Gastrocnemius medialis (tissue), 4 donors: ENCODE data around the gene APBA3. TPM values are rescaled to one million over a fixed set of nuclear protein-coding genes. Genes with fewer than 3 reads are reported as not detected.
A peak's percentile ranks its signal among the peaks of the same experiment; 100 is the strongest.

ENCODE experiments used
- ATAC-seq, 2 donors: fragments of 150-250 bp; one replicate each; pipeline ENCODE4 v1.9.1; 2016
- DNase-seq, 2 donors: peaks; one replicate each; pipeline ENCODE4 v3.0.0-alpha.2; 2019
- H3K27ac ChIP-seq, 4 donors: fragments of 200-600 bp; sonication (generic); 1 replicate in 1 of 4; 2 replicates in 3 of 4; pipeline ENCODE4 v1.5.1; 2016 to 2018; ENCODE audit warnings: mild to moderate bottlenecking in 2 of 4, moderate library complexity in 1 of 4
- H3K27me3 ChIP-seq, 3 donors: fragments of 200-600 bp; sonication (generic) in 2 of 3; 1 replicate in 1 of 3; 2 replicates in 2 of 3; pipeline versions ENCODE4 v1.5.1 to v1.6.0; 2016 to 2019; ENCODE audit warnings: mild to moderate bottlenecking in 1 of 3, moderate library complexity in 1 of 3
- H3K36me3 ChIP-seq, 2 donors: fragments of 200-600 bp; sonication (generic) in 1 of 2; one replicate each; pipeline ENCODE4 v1.5.1; 2017 to 2018
- H3K4me1 ChIP-seq, 2 donors: fragments of 200-600 bp; sonication (generic) in 1 of 2; one replicate each; pipeline ENCODE4 v1.5.1; 2016 to 2017; ENCODE audit warnings: mild to moderate bottlenecking in 2 of 2
- H3K4me3 ChIP-seq, 4 donors: fragments of 200-600 bp; sonication (generic) in 3 of 4; 1 replicate in 1 of 4; 2 replicates in 3 of 4; pipeline ENCODE4 v1.5.1; 2016 to 2019; ENCODE audit warnings: mild to moderate bottlenecking in 2 of 4
- H3K9me3 ChIP-seq, 3 donors: fragments of 200-600 bp; sonication (generic) in 2 of 3; 1 replicate in 1 of 3; 2 replicates in 2 of 3; pipeline ENCODE4 v1.5.1; 2016 to 2019
- POLR2A ChIP-seq, 2 donors: fragments of 450-650 bp; IDR thresholded peaks; one replicate each; pipeline ENCODE4 v1.6.1; 2017; ENCODE audit warnings: antibody characterized with exemption in 2 of 2, mild to moderate bottlenecking in 2 of 2, moderate library complexity in 2 of 2
- in situ Hi-C, 4 donors: fragments of 200-750 bp; cut with MboI; loops; one replicate each; pipeline versions ENCODE4 v1.15.0 to v1.8.0; 2017; ENCODE audit warnings: low sequenced_read_pairs in 4 of 4
- intact Hi-C: fragments of 100-400 bp; cut with DNase I; formaldehyde crosslinking; loops from one replicate; pipeline ENCODE4 v1.15.1; 2023; ENCODE audit warnings: low total_unique reads
- total RNA-seq, 4 donors: library from RNA; depleted of rRNA; stranded (reverse); fragments of >200 nt; gene quantifications; one replicate each; pipeline versions ENCODE4 v1.1.0 to v1.2.3, GENCODE V29; 2016
- TF ChIP-seq, protein P1 (sequence below), 5 experiments: fragments of 450-650 bp in 3 of 5; fragments of 200-600 bp in 2 of 5; sonication (generic) in 2 of 5; IDR thresholded peaks in 4 of 5; conservative IDR thresholded peaks in 1 of 5; 1 replicate in 4 of 5; 2 replicates in 1 of 5; pipeline ENCODE4 v1.5.1; 2016 to 2019; ENCODE audit warnings: antibody characterized with exemption in 5 of 5, mild to moderate bottlenecking in 3 of 5, moderate library complexity in 3 of 5

Gene APBA3
- total RNA-seq, 4 donors from 2014 or later, result 14.0 to 29.6 (median 27.4) TPM

DNA sequence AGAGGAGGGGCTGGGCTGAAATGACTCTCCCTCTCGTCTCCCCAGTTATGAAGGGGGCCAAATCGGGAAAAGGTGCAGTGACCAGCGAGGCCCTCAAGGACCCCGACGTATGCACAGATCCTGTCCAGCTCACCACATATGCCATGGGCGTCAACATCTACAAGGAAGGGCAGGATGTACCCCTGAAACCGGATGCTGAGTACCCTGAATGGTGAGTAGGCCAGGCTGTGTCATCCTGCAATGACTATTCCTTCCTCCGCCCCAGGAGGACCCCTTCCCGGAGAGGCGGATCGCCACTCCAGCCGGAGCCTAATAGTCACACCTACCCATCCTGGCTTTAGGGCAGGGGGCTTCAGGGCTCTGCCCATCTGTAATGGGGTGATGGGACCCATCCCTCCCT, 3.6 kb upstream of the APBA3 start:
- DNase-seq (no peak), ATAC-seq (no peak)
- Histone ChIP-seq H3K4me1 (peaks cover 18 to 21% of the 10 kb centered on the region in 2 donors), H3K27me3 (no peaks in the 10 kb centered on the region), H3K4me3 (no peak overlapping the region), H3K9me3 (no peaks in the 10 kb centered on the region), H3K27ac (no peak overlapping the region), H3K36me3 (peaks cover 0 to 37% of the 10 kb centered on the region in 2 donors)
- in situ Hi-C loops, result no loop called here
- intact Hi-C loops, result no loop called here
- TF ChIP-seq, protein P1, sequence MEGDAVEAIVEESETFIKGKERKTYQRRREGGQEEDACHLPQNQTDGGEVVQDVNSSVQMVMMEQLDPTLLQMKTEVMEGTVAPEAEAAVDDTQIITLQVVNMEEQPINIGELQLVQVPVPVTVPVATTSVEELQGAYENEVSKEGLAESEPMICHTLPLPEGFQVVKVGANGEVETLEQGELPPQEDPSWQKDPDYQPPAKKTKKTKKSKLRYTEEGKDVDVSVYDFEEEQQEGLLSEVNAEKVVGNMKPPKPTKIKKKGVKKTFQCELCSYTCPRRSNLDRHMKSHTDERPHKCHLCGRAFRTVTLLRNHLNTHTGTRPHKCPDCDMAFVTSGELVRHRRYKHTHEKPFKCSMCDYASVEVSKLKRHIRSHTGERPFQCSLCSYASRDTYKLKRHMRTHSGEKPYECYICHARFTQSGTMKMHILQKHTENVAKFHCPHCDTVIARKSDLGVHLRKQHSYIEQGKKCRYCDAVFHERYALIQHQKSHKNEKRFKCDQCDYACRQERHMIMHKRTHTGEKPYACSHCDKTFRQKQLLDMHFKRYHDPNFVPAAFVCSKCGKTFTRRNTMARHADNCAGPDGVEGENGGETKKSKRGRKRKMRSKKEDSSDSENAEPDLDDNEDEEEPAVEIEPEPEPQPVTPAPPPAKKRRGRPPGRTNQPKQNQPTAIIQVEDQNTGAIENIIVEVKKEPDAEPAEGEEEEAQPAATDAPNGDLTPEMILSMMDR (IDR thresholded peaks at IDR 0.05 in 4 of 5, conservative IDR thresholded peaks at IDR 0.05 in 1 of 5), result no peak
- no peak for TF ChIP-seq POLR2A (IDR thresholded peaks at IDR 0.05)

DNA sequence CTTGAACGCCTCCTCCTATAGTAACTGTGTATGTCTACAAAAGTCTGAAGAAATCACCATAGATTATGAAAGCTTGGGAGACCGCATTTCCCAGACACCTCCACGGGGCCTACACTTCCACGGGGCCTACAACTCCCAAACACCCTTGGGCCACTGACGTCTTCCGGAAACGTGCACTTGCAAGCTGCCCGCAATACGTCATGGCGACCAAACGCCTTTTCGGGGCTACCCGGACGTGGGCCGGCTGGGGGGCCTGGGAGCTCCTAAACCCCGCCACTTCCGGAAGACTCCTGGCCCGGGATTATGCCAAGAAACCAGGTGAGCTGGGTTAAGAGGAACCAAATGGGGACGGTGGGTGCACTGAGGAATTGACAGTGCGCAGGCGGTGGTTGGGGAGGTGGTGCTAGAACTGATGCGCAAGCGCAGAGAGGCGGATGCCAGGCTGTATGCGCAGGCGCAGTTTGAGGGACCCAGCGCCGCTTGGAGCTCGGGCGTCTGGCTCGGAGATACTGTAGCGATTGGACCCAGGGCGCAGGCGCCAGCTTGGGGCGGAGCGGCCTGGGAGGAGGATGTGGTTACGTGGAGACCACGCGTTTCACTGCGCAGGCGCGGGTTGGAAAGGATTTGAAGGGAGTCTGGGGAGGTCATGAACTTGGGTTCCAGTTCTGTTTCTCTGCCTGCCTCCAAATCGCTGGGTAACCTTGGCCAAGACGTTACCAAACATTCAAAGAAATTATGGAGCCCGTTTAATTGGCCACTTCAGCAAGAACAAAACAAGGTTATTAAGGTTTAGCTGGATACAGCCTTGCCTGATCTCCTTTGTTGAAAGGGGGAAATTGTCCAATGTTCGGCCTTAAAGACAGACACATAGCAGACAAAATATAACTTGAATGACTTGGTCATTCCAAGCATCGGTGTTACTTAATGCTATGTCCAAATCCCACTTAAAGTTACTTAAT, 1.3 kb upstream of the APBA3 start, which contains the start of gene MRPL54:
MRPL54 (plus strand) TSS at position 182 of the 959 bp plus-strand sequence; CDS start at position 201, 19 bp downstream.
- intact Hi-C loops, result loop anchor here (2.0 to 5.0 kb wide), 7 partner anchors 222 to 1925 kb away; partner anchors contain the start of genes ANKRD24, EEF2, FZR1 and SIRT6
- in situ Hi-C loops, result no loop called here
- DNase-seq (peak; percentile 98 to 99), ATAC-seq (peak; percentile 95 to 96)
- no peaks in the 10 kb centered on the region for H3K27me3 ChIP-seq
- TF ChIP-seq, protein P1 (IDR thresholded peaks at IDR 0.05 in 4 of 5, conservative IDR thresholded peaks at IDR 0.05 in 1 of 5), result no peak
- peak; percentile 68 to 78 for TF ChIP-seq POLR2A (IDR thresholded peaks at IDR 0.05)
- H3K4me3 ChIP-seq, result peak within 1 kb of the TSS; percentile 83 to 97 (median 90)
- H3K36me3 ChIP-seq, result peaks cover 0 to 39% of the 10 kb centered on the region in 2 donors
- no peaks in the 10 kb centered on the region for H3K9me3 ChIP-seq
- H3K27ac ChIP-seq, result peak within 1 kb of the TSS; percentile 92 to 100 (median 98)
- H3K4me1 ChIP-seq, result peaks cover 21 to 22% of the 10 kb centered on the region in 2 donors

DNA sequence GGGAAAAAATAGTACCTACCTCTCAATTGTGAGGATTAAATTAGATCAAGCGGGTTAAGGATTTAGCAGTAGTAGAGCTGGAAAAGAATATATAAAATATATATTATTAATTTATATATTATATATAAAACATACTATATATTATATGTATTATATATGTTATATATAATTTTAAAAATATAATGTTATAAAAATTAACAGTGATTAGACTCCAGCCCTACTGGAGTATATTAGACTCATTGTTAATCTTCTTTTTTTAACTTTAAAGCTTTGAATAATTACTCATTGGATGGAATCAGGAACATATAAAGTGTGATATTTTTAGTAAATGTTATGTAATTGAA, 610 bp upstream of the APBA3 start:
- no peak for ATAC-seq
- H3K4me3 ChIP-seq, result peak overlapping the region in 3 of 4 donors; percentile 74 to 97 (median 95)
- DNase-seq, result no peak
- peaks cover 0 to 38% of the 10 kb centered on the region in 2 donors for H3K36me3 ChIP-seq
- no peaks in the 10 kb centered on the region for H3K27me3 ChIP-seq
- intact Hi-C loops (loop anchor here (2.0 to 5.0 kb wide), 7 partner anchors 223 to 1925 kb away; partner anchors contain the start of genes ANKRD24, EEF2, FZR1 and SIRT6), in situ Hi-C loops (no loop called here)
- peak overlapping the region; percentile 92 to 100 (median 98) for H3K27ac ChIP-seq
- H3K9me3 ChIP-seq, result no peaks in the 10 kb centered on the region
- TF ChIP-seq POLR2A (IDR thresholded peaks at IDR 0.05), result no peak
- TF ChIP-seq, protein P1 (IDR thresholded peaks at IDR 0.05 in 4 of 5, conservative IDR thresholded peaks at IDR 0.05 in 1 of 5), result no peak
- peaks cover 21 to 22% of the 10 kb centered on the region in 2 donors for H3K4me1 ChIP-seq

DNA sequence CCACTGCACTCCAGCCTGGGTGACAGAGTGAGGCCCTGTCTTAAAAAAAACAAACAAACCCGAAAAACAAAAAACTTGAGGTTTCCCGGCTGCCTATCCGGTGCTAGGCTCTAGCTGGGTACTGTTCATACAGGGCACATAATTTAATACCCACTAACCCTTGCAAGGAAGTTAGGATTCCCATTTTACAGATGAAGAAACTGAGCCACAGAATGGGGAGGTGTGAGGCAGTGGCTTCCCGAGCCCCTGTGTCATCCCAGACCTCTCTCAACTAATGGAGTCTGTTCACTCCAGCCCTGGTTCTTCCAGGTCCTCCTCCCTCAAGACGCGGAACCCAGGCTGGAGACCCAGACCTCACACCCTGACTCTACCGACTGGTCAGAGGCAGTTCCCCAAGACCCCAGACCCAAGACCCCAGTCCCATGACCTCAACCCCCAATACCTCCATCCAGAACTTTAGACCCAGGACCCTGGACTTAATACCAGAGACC, 576 bp downstream of the APBA3 start:
- Histone ChIP-seq H3K36me3 (peaks cover 0 to 30% of the 10 kb centered on the region in 2 donors), H3K27me3 (no peaks in the 10 kb centered on the region), H3K4me3 (peak overlapping the region; percentile 70 to 95 (median 80)), H3K4me1 (peaks cover 21 to 22% of the 10 kb centered on the region in 2 donors), H3K27ac (peak overlapping the region; percentile 92 to 100 (median 98)), H3K9me3 (no peaks in the 10 kb centered on the region)
- TF ChIP-seq POLR2A (IDR thresholded peaks at IDR 0.05), result no peak
- TF ChIP-seq, protein P1 (IDR thresholded peaks at IDR 0.05 in 4 of 5, conservative IDR thresholded peaks at IDR 0.05 in 1 of 5), result no peak
- intact Hi-C loops (loop anchor here (5.0 kb wide), 6 partner anchors 254 to 1926 kb away; partner anchors contain the start of genes ANKRD24, FZR1, SIRT6 and SLC39A3), in situ Hi-C loops (no loop called here)
- ATAC-seq (no peak), DNase-seq (no peak)
